GM23248 (cell line): ENCODE data around the gene PCDH11Y.
"Not testable (repeated sequence)": the region's sequence is repeated elsewhere in the genome, so short reads cannot be mapped to it uniquely, and the experiment has no call there.

ENCODE experiments used
- EZH2 ChIP-seq: fragments of 200-600 bp; sonication (generic); IDR thresholded peaks from 2 replicates; pipeline ENCODE4 v1.6.1; 2018; ENCODE audit warnings: antibody characterized with exemption, mild to moderate bottlenecking; ENCODE audit not compliant: insufficient read depth, poor library complexity, severe bottlenecking
- EZH2phosphoT487 ChIP-seq: fragments of 200-600 bp; sonication (generic); IDR thresholded peaks from 2 replicates; pipeline ENCODE4 v1.6.1; 2018; ENCODE audit warnings: antibody characterized with exemption, moderate library complexity, mild to moderate bottlenecking, low read depth; ENCODE audit not compliant: insufficient read depth

DNA sequence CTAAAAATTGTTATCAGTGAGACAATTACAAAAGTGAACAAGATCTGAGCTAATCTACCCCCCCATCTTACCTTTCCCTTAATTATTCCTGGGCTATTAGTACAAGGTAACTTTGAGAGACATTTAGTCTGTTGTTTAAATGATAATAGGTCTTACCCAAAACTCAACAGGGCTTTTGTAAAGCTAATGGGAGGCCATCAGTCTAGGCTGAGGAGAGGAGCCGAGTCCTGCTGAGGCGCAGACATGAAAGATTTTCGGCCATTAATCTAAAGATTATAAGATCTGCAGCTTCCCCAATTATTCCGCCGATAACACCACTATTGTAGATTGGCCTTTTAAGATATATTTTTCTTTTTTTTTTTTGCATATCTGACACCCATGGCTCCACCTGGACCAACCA is 708.6 kb downstream of the PCDH11Y start:
- TF ChIP-seq EZH2, EZH2phosphoT487: not testable (repeated sequence)
